PC-9 (cell line): ENCODE measurements around the gene MYLK3. TPM values are rescaled to one million over a fixed set of nuclear protein-coding genes. Genes with fewer than 3 reads are reported as not detected.

Source experiments
- BruUV-seq: library from RNA; stranded (reverse); fragments of 400-500 nt; replicated peaks from 2 replicates; lab custom pipeline; 2021; lab: Mats Ljungman, UMichigan
- CTCF ChIA-PET: fragments of 300-600 bp; sonication (Branson Sonifier 250); formaldehyde crosslinking; loops from one replicate; lab custom pipeline; 2022; ENCODE audit warnings: antibody characterized with exemption; lab: Charles Lee
- POLR2A ChIA-PET: fragments of 300-600 bp; sonication (Branson Sonifier 250); formaldehyde crosslinking; loops from one replicate; lab custom pipeline; 2022; ENCODE audit warnings: antibody characterized with exemption; ENCODE audit not compliant: unreplicated experiment; lab: Charles Lee
- DNase-seq, 2 experiments: peaks; one replicate each; pipeline versions ENCODE4 v3.0.0 to v3.0.0-alpha.2; 2015 to 2022; ENCODE audit warnings: mixed read lengths in 1 of 2
- H2AFZ ChIP-seq: fragments of 200-600 bp; sonication (generic); 2 replicates; pipeline ENCODE4 v1.8.1; 2017; ENCODE audit warnings: antibody characterized with exemption
- H3F3A ChIP-seq: fragments of 200-600 bp; sonication (generic); 2 replicates; pipeline ENCODE4 v1.8.1; 2017; ENCODE audit warnings: antibody characterized with exemption, mild to moderate bottlenecking, low read depth; ENCODE audit not compliant: insufficient read depth
- H3K27ac ChIP-seq: fragments of 200-600 bp; sonication (generic); 2 replicates; pipeline ENCODE4 v1.6.1; 2016; ENCODE audit warnings: mixed run types
- H3K27me3 ChIP-seq: fragments of 200-600 bp; sonication (generic); 2 replicates; pipeline ENCODE4 v1.6.1; 2016; ENCODE audit warnings: low read depth, mixed run types; ENCODE audit not compliant: insufficient read depth
- H3K36me3 ChIP-seq: fragments of 200-600 bp; sonication (generic); 2 replicates; pipeline ENCODE4 v1.6.1; 2016; ENCODE audit warnings: low read depth, mixed run types
- H3K4me1 ChIP-seq: fragments of 200-600 bp; sonication (generic); replicated peaks from 2 replicates; pipeline ENCODE4 v1.6.1; 2016; ENCODE audit warnings: mixed run types; ENCODE audit not compliant: insufficient read depth
- H3K4me2 ChIP-seq: fragments of 200-600 bp; sonication (generic); 2 replicates; pipeline ENCODE4 v1.6.1; 2017; ENCODE audit warnings: mixed run types
- H3K4me3 ChIP-seq: fragments of 200-600 bp; sonication (generic); 2 replicates; pipeline ENCODE4 v1.6.1; 2016; ENCODE audit warnings: mixed run types
- H3K79me2 ChIP-seq: fragments of 200-600 bp; sonication (generic); 2 replicates; pipeline ENCODE4 v1.6.1; 2017; ENCODE audit warnings: low read depth, mixed run types
- H3K9me2 ChIP-seq: fragments of 200-600 bp; sonication (generic); 2 replicates; pipeline ENCODE4 v1.8.1; 2017; ENCODE audit warnings: mild to moderate bottlenecking; ENCODE audit not compliant: insufficient read depth
- H3K9me3 ChIP-seq: fragments of 200-600 bp; sonication (generic); 2 replicates; pipeline ENCODE4 v1.8.1; 2016; ENCODE audit warnings: low read depth; ENCODE audit not compliant: insufficient read depth
- H4K20me1 ChIP-seq: fragments of 200-600 bp; sonication (generic); 2 replicates; pipeline ENCODE4 v1.8.1; 2017; ENCODE audit not compliant: insufficient read depth
- CTCF ChIP-seq: fragments of 200-600 bp; sonication (generic); conservative IDR thresholded peaks from 2 replicates; pipeline ENCODE4 v1.6.1; 2017; ENCODE audit warnings: mixed run types, antibody characterized with exemption, mild to moderate bottlenecking, moderate library complexity
- EZH2 ChIP-seq: fragments of 200-600 bp; sonication (generic); IDR thresholded peaks from 2 replicates; pipeline ENCODE4 v1.8.0; 2017; ENCODE audit warnings: antibody characterized with exemption, low read depth
- intact Hi-C: fragments of 100-400 bp; cut with micrococcal nuclease; formaldehyde crosslinking; loops from one replicate; pipeline ENCODE4 v1.10.0; 2022; ENCODE audit not compliant: unreplicated experiment
- total RNA-seq: library from RNA; stranded (reverse); gene quantifications from 2 replicates; pipeline ENCODE4 v1.2.3, GENCODE V29; 2021

Gene MYLK3
- total RNA-seq, 1 experiment from 2014 or later = 0.68 TPM

DNA sequence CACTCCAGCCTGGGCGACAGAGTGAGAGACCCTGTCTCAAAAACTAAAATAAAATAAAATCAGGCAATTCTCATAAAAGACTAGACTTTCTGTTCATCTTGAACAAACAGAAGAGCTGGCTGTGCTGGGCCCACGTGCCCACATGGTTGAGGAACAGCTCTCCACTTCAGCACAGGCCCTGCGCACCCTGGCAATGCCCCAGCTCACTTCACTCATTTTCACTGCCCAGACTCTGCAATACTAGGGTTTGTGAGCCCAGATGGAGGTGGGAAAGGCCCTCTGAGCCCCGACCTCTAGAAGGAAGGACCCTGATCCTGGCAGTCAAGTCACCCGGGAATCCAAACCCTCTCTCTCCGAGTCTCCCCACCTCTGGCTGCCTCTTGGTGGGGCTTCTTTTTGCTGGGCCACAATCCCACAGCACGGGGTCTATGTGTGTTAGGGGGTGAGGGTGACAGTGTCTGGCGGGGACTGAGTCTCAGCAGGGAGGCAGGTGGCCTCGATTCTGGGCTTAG lies 14.8 kb downstream of the MYLK3 start:
- H4K20me1 ChIP-seq = no peaks in the 10 kb centered on the region

DNA sequence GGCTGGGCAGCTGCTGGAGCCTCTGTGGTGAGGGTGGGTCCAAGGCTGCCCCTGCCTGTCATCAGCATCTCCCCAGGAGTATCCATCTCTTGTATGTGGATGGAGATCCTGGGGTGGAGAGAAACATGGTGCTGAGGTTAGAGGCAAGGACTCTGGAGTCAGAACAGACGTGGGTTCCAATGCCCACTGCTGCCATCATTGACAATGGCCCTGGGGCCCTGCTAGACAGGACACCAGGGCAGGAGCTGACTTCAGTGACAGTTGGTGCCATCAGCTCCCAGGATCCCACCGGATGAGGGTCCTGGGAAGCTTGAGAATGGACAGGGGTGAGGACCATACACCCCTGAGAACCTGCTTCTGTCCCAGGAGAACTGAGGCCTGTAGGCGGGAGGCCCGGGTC lies 15.6 kb downstream of the MYLK3 start:
- H2AFZ ChIP-seq = no peak overlapping the region
- no peaks in the 10 kb centered on the region for H3K9me2 ChIP-seq
- no peak for DNase-seq
- no peaks in the 10 kb centered on the region for H3K4me1 ChIP-seq
- CTCF ChIA-PET = no interaction called here
- H4K20me1 ChIP-seq = no peaks in the 10 kb centered on the region
- no peak overlapping the region for H3K27ac ChIP-seq
- H3K9me3 ChIP-seq = no peaks in the 10 kb centered on the region
- peaks cover 12% of the 10 kb centered on the region; the same call in 1 of the 2 replicates for H3K27me3 ChIP-seq
- no TSS peak for BruUV-seq
- intact Hi-C loops = no loop called here
- POLR2A ChIA-PET = no interaction called here
- no peak overlapping the region for H3K4me3 ChIP-seq
- TF ChIP-seq CTCF = no peak
- TF ChIP-seq EZH2 = no peak
- no peaks in the 10 kb centered on the region for H3K79me2 ChIP-seq
- H3K36me3 ChIP-seq = no peaks in the 10 kb centered on the region
- no peak overlapping the region for H3K4me2 ChIP-seq
- H3F3A ChIP-seq = no peaks in the 10 kb centered on the region

More for the DNA sequence above, 14.8 kb downstream of the MYLK3 start:
- no peak overlapping the region for H3K27ac ChIP-seq
- POLR2A ChIA-PET = no interaction called here
- no peaks in the 10 kb centered on the region for H3K4me1 ChIP-seq
- no peaks in the 10 kb centered on the region for H3F3A ChIP-seq
- intact Hi-C loops = no loop called here
- no peaks in the 10 kb centered on the region for H3K9me2 ChIP-seq
- no peak overlapping the region for H3K4me2 ChIP-seq
- CTCF ChIA-PET = no interaction called here
- H2AFZ ChIP-seq = no peak overlapping the region
- H3K4me3 ChIP-seq = no peak overlapping the region
- no TSS peak for BruUV-seq
- no peaks in the 10 kb centered on the region for H3K9me3 ChIP-seq
- no peaks in the 10 kb centered on the region for H3K36me3 ChIP-seq
- no peak for TF ChIP-seq EZH2
- no peak for TF ChIP-seq CTCF
- no peak for DNase-seq
- peaks cover 12% of the 10 kb centered on the region; the same call in 1 of the 2 replicates for H3K27me3 ChIP-seq
- no peaks in the 10 kb centered on the region for H3K79me2 ChIP-seq

- BruUV-seq = no TSS peak
- no peak for DNase-seq
- ChIA-PET POLR2A (no interaction called here), CTCF (no interaction called here)
- no peaks in the 10 kb centered on the region for H3K9me3 ChIP-seq
- H3K4me3 ChIP-seq = no peak overlapping the region
- no peaks in the 10 kb centered on the region for H3K79me2 ChIP-seq
- peaks cover 12% of the 10 kb centered on the region; the same call in 1 of the 2 replicates for H3K27me3 ChIP-seq
- no peaks in the 10 kb centered on the region for H4K20me1 ChIP-seq
- no peaks in the 10 kb centered on the region for H3K9me2 ChIP-seq
- intact Hi-C loops = no loop called here
- no peak for TF ChIP-seq CTCF
- no peak for TF ChIP-seq EZH2
- H2AFZ ChIP-seq = no peak overlapping the region
- H3K4me1 ChIP-seq = no peaks in the 10 kb centered on the region
- H3K36me3 ChIP-seq = no peaks in the 10 kb centered on the region
- no peaks in the 10 kb centered on the region for H3F3A ChIP-seq
- no peak overlapping the region for H3K27ac ChIP-seq
- no peak overlapping the region for H3K4me2 ChIP-seq
These were observed 16.2 kb downstream of the MYLK3 start for GRCh38 chr16:46731691-46732555.
